IMR-90 (cell line): Measurements from ENCODE around the gene SLC25A17.

ENCODE experiments used
- CEBPB ChIP-seq: IDR thresholded peaks from 2 replicates; pipeline ENCODE4 v1.6.1; 2012; ENCODE audit warnings: low read depth, low read length, improper control_type of control experiment
- CHD1 ChIP-seq: IDR thresholded peaks from 2 replicates; pipeline ENCODE4 v1.6.1; 2012; ENCODE audit warnings: low read depth, low read length, improper control_type of control experiment
- POLR2A ChIP-seq: IDR thresholded peaks from 2 replicates; pipeline ENCODE4 v1.6.1; 2012; ENCODE audit warnings: mild to moderate bottlenecking, low read depth, low read length
- RCOR1 ChIP-seq: IDR thresholded peaks from 2 replicates; pipeline ENCODE4 v1.6.1; 2012; ENCODE audit warnings: mild to moderate bottlenecking, low read length, improper control_type of control experiment; ENCODE audit not compliant: insufficient replicate concordance
- SMC3 ChIP-seq: fragments of 150-350 bp; IDR thresholded peaks from 2 replicates; pipeline ENCODE4 v1.6.1; 2016; ENCODE audit warnings: low read depth, mild to moderate bottlenecking, antibody characterized with exemption, low read length, moderate library complexity
- TF ChIP-seq, protein P1 (sequence below): conservative IDR thresholded peaks from 2 replicates; pipeline ENCODE4 v1.5.1; 2012; ENCODE audit warnings: mild to moderate bottlenecking, low read depth, low read length, improper control_type of control experiment
- TF ChIP-seq, protein P2 (sequence below): fragments of 150-350 bp; IDR thresholded peaks from 2 replicates; pipeline ENCODE4 v1.6.1; 2016; ENCODE audit warnings: low read depth, mild to moderate bottlenecking, low read length, moderate library complexity, borderline replicate concordance

DNA sequence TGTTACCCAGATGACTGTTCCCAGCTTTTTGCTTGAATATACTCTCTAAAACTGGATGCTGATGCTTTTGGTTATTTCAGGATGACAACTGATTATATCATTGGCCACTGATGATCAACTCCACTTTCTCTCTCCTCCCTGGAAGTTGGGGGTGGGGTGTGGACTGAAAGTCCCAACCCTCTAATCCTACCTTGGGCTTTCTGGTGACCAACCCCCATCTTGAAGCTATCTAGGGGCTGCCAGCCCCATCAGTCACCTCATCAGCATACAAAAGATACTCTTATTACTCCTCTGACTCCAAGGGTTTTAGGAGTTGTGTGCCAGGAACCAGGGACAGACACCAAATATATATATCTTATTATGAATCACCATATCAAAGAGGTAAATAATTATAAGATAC is 69.3 kb downstream of the SLC25A17 start:
- TF ChIP-seq CHD1 (no peak), SMC3 (no peak), CEBPB (no peak), POLR2A (no peak), RCOR1 (no peak)
- TF ChIP-seq, protein P1, sequence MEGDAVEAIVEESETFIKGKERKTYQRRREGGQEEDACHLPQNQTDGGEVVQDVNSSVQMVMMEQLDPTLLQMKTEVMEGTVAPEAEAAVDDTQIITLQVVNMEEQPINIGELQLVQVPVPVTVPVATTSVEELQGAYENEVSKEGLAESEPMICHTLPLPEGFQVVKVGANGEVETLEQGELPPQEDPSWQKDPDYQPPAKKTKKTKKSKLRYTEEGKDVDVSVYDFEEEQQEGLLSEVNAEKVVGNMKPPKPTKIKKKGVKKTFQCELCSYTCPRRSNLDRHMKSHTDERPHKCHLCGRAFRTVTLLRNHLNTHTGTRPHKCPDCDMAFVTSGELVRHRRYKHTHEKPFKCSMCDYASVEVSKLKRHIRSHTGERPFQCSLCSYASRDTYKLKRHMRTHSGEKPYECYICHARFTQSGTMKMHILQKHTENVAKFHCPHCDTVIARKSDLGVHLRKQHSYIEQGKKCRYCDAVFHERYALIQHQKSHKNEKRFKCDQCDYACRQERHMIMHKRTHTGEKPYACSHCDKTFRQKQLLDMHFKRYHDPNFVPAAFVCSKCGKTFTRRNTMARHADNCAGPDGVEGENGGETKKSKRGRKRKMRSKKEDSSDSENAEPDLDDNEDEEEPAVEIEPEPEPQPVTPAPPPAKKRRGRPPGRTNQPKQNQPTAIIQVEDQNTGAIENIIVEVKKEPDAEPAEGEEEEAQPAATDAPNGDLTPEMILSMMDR, result no peak
- TF ChIP-seq, protein P2, sequence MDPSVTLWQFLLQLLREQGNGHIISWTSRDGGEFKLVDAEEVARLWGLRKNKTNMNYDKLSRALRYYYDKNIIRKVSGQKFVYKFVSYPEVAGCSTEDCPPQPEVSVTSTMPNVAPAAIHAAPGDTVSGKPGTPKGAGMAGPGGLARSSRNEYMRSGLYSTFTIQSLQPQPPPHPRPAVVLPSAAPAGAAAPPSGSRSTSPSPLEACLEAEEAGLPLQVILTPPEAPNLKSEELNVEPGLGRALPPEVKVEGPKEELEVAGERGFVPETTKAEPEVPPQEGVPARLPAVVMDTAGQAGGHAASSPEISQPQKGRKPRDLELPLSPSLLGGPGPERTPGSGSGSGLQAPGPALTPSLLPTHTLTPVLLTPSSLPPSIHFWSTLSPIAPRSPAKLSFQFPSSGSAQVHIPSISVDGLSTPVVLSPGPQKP, result no peak
